Activated T-cell treated with anti-CD3 and anti-CD28 coated beads, Interleukin-2, amount 50 U/mL, for 48 hours (primary cell): ENCODE measurements around the gene OPN1MW.
A peak's percentile ranks its signal among the peaks of the same experiment; 100 is the strongest.
"Not testable (repeated sequence)": the region's sequence is repeated elsewhere in the genome, so short reads cannot be mapped to it uniquely, and the experiment has no call there.

Experiments used
- DNase-seq, 2 experiments: peaks; one replicate each; pipeline ENCODE4 v3.0.0-alpha.2; 2020

OPN1MW gene

DNA sequence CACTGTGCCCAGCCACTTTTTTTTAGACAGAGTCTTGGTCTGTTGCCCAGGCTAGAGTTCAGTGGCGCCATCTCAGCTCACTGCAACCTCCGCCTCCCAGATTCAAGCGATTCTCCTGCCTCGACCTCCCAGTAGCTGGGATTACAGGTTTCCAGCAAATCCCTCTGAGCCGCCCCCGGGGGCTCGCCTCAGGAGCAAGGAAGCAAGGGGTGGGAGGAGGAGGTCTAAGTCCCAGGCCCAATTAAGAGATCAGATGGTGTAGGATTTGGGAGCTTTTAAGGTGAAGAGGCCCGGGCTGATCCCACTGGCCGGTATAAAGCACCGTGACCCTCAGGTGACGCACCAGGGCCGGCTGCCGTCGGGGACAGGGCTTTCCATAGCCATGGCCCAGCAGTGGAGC, at the start of gene OPN1MW:
Gene OPN1MW (plus strand): TSS at position 301 of the 400 bp plus-strand sequence. CDS start 82 bp downstream, at position 383.
- not testable (repeated sequence) for DNase-seq

GRCh38 chrX:154135458-154136229, 46.8 kb upstream of the OPN1MW start:
- DNase-seq = peak in 1 of 2 experiments; percentile 37

DNA sequence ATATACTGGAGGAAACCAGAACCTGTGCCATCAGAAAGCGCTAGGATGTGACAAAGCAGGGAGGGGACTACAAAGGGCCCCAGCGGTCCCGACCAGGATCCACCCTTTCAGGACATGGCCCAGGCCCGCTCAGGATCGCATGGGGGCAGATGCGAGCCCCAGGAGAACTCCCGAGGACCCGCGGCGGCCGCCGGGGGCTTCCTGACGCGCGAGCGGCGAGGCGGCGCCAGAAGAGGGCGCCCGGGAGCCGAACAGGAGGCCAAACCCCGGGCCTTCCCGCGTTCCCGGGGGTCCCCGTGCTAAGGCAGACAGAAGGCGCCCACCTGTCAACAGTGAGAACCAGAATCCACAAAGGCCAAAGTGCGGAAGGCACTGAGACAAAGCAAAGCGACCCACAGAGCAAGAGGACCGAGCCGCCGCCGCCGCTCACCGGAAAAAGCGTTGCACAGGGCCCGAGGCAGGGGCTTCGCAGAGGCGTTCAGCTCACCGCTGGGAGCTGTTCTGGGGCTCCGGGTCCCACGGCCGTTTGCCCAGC, 45.7 kb upstream of the OPN1MW start:
- peak; percentile 80 to 84 for DNase-seq

DNA sequence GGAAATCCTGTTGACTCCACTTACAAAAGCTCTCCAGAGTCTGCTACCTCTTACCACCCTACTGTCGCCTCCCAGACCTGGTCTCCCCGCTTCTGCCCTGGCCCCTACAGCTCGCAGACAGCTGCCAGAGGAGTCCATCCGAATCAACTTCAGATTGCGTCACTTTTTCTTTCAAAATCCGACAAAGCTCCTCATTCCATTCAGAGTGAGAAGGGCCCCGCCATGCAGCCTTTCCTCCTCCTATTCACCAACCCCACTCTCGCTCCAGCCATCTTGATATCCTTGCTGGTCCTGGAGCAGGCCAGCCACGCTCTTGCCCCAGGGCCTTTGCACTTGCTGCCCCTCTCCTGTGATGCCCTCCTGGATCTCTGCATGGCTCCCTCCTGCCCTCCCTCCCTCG, 43.5 kb upstream of the OPN1MW start:
- DNase-seq = no peak

GRCh38 chrX:154140206-154140605, 42.2 kb upstream of the OPN1MW start:
- no peak for DNase-seq

- no peak for DNase-seq
Measured at GRCh38 chrX:154140742-154141141, 41.7 kb upstream of the OPN1MW start.

DNA sequence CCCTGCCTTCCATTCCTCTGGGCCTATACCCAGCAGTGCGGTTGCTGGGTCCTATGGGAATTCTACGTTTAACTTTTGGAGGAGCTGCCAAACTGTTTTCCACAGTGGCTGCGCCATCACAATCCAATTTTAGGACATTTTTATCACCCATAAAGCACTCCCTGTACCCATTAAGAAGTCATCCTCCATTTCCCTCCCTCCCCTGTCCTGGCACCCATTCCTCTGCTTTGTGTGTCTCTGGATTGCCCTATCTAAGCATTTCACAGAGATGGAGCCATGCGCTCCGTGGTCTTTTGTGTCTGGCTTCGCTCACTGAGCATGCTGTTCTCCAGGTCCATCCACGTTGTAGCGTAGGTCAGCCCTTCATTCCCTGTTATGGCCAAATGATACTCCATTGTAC, 40.0 kb upstream of the OPN1MW start:
- no peak for DNase-seq

DNA sequence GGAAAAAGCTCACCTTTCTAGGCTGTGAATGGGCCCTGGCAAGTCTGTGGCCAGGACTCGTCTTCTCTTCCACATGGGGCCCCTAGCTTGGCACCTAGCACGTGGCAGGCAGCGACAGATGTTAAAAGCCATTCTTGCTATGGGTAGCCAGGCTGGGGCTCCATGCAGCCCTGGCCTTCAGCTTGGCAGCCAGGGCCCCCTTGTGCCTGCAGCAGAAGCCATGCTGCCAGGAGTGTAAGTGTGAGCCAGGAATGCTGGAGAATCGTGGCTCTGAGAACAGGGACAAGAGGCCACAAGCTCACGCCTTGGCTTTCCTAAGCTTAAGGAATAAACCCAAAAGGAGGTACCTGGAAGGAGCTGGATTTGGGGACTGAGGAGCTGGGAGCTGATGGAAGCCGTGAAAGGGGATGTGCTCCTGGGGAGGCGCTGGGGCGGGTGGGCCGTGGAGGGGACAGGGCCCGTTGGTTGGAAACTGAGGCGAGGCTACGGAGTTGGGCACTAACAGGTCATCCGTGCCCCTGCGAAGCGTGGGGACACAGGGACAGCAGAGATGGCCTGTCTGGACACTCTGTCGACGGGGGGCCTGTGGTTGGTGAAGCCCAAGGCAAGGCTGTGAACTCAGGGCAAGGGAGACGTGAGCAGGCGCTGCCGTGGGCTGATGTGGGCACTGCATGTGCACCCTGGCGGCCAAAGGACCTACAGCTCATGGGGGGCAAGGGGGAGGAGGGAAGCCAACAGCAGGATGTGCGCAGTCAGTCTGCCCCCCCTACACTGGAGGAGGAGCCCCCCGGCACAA, 39.2 kb upstream of the OPN1MW start:
- DNase-seq = no peak

GRCh38 chrX:154144010-154144409, 38.4 kb upstream of the OPN1MW start, which contains the start of gene OPN1LW:
Gene OPN1LW (plus strand): TSS chrX:154144243. CDS start chrX:154144284, 41 bp downstream.
- not testable (repeated sequence) for DNase-seq

DNA sequence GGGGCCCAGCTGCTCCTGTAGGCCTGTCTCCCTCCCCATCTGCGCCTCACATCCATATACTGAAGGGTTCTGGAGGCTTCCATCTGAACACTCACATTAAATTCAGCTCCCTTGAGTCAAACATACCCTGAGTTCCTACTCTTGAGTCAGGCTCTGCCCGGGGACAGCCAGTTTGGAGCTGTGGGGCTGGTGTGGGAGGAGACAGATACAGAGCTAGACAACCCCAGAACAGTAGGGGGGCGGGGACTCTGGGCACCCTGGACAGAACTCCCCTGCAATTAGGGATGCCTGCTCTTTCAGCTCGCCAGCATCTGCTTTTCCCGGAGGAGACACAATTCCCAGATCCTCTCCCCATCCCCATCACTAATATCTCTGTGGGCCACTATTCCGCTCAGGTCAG, 31.4 kb upstream of the OPN1MW start:
- DNase-seq = not testable (repeated sequence)

- DNase-seq = not testable (repeated sequence)
Measured at GRCh38 chrX:154156221-154156620, 26.2 kb upstream of the OPN1MW start.

- DNase-seq = not testable (repeated sequence)
Measured at GRCh38 chrX:154157207-154157606, 25.2 kb upstream of the OPN1MW start.

DNA sequence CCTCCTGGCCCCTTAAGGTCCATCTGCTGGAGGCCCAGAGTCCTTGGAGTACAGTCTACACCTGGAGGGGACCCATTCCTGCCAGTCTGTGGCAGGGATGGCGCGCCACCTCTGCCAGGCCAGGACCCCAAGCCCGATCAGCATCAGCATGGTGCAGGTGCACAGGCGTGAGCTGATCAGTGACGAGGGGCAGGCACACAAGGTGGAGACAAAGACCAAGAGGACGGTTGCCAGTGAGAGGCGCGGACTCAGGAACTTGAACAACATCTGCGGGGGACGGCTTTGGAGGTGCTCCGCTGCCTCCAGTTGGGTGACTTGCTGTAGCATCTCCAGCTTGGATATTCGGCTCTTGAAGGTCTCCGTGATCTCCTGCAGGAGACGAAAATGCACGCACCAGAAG, 23.1 kb upstream of the OPN1MW start:
- DNase-seq = not testable (repeated sequence)

- DNase-seq = not testable (repeated sequence)
Measured at GRCh38 chrX:154164902-154165301, 17.5 kb upstream of the OPN1MW start.

DNA sequence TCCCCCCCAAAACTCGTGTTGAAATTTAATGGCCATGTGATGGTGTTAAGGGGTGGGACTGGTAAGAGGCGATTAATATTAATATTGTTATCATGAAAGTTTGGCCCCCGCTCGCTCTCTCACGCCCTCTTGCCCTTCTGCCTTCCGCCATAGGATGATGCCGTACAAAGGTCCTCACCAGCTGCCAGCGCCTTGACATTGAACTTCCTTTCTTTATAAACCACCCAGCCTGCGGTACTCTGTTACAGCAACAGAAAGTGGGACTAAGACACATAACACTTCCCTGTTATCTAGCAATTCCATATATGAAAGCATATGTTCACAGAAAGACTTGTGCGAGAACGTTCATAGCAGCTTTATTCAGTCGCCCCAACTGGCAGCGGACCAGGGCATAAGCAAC, 14.0 kb upstream of the OPN1MW start:
- not testable (repeated sequence) for DNase-seq

GRCh38 chrX:154172535-154172943, 9.9 kb upstream of the OPN1MW start:
- DNase-seq = not testable (repeated sequence)

- not testable (repeated sequence) for DNase-seq
Measured at GRCh38 chrX:154174356-154174755, 8.0 kb upstream of the OPN1MW start.

DNA sequence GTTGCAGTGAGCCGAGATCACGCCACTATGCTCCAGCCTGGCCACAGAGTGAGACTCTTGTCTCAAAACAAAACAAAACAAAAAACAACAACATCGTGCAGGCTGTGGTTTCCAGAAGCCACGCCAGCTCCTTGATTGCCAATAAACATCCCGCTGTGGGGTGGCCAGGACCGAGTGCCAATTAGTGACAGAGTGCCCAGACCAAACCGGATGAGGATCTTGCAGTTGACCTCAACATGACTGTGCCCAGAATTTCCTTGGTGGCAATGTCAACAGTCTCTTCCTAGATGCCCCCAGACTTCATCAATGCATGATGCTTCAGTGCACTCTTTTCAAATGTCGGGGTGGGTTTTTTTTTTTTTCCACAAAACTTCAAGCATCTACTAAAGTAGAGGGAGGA, 1.4 kb downstream of the OPN1MW start:
- not testable (repeated sequence) for DNase-seq

DNA sequence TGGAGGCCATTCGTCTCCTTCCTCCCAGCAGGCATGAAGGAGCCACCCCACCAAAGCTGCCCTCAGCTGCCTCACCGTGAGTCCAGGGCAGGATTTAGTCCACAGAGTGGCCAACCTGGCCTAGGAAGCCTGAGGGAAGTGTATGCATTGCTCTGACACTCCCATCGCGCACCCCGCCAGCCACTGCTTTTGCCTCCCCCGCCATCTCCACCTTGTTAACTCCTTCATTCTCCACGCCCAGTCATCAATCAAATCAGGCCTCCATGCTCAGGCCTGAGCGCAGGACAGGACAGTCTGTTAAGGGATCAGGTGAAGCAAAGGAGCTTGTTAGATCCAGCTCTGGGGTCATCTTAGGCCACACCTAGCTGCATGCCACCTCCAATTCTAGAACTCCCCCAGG, 10.4 kb downstream of the OPN1MW start:
- DNase-seq = not testable (repeated sequence)

GRCh38 chrX:154194316-154194715, 11.9 kb downstream of the OPN1MW start:
- not testable (repeated sequence) for DNase-seq

- not testable (repeated sequence) for DNase-seq
Measured at GRCh38 chrX:154196466-154196865, 14.1 kb downstream of the OPN1MW start.

GRCh38 chrX:154209670-154210418, 27.4 kb downstream of the OPN1MW start:
- DNase-seq = not testable (repeated sequence)

- peak in 1 of 2 experiments; percentile 13 for DNase-seq
Measured at GRCh38 chrX:154211057-154211456, 28.7 kb downstream of the OPN1MW start.
